COR-L47 (cell line): ENCODE measurements around the gene GDF11.

Source experiments
- DNase-seq: peaks from one replicate; lab custom pipeline; 2025; lab: John Stamatoyannopoulos, UW

The GDF11 gene

GRCh38 chr12:55742719-55743405 is at the start of gene GDF11:
GDF11 (plus strand) TSS chr12:55743122; CDS start chr12:55743317, 195 bp downstream.
- DNase-seq: peak; percentile 79

GRCh38 chr12:55693323-55694187 is 49.4 kb upstream of the GDF11 start:
- no peak for DNase-seq

GRCh38 chr12:55694188-55694515 is 48.8 kb upstream of the GDF11 start:
- no peak for DNase-seq

GRCh38 chr12:55694651-55695050 is 48.3 kb upstream of the GDF11 start:
- DNase-seq: no peak

- no peak for DNase-seq
These were observed 47.6 kb upstream of the GDF11 start for GRCh38 chr12:55695349-55695748.

- no peak for DNase-seq
These were observed 46.8 kb upstream of the GDF11 start for GRCh38 chr12:55696141-55696540.

DNA sequence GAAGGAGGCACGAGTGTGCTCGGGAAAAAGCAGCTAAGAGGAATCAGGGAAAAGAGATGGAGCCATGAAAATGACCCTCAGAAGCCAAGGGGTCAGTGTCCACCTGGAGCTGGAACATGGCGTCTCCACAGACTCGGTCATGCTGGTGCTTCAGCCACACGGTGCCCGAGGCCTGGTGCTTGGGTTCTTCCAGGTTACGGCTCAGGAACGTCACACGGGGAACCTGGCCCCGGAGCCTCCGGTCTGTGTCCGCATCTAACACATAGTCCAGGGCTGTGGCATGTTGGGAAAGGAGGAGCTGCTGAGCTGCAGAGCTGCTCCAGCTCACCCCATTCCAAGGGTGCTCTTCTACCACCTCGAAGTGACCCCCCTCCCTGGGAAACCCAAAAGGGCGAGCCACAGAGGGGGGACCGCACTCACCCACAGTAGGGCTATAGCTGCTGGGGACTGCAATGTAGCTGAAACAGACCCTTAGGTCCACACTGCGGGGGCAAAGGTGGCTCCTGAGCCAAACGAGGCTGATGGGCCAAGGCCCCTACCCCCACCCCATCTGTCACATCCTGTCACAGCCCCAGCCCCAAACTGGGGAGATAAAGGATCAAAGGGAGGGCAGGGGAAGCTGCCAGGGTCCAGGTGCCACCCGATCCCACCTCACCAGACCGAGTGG is 46.0 kb upstream of the GDF11 start:
- no peak for DNase-seq

- DNase-seq: no peak
These were observed 45.2 kb upstream of the GDF11 start for GRCh38 chr12:55697686-55698085.

DNA sequence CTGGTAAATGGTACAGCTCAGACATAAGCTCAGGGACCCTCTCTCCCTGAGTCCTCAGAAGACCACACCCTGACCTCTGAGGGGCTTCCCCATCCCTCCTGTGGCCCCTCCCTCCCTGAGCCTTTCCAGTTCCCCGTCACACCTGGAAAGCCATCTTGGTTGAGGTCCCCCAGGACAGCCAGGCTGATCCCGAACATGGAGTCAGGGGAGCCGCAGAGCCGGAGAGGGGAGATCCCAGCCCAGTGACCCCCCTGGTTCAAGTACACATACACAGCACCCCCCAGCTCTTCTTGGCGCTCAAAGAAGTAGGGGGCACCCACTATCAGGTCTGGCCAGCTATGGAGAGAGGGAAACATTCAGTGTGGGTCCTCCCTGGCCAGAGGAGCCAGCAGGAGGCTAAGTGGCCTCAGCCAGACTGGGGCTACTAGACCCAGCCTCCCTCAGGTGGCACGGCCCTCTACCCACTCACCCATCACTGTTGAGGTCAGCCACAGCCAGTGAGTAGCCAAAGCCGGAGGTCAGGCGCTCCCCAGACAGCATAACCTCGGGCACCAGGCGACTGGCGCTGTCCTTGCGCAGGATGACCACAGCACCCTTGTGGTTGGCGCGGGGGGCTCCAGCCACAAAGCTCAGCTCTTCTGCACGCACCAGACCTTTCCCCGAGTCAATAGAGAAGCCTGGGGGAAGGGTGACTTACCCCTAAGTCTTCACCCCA is 44.5 kb upstream of the GDF11 start:
- DNase-seq: no peak

GRCh38 chr12:55698965-55699364 is 44.0 kb upstream of the GDF11 start:
- no peak for DNase-seq

GRCh38 chr12:55699471-55700055 is 43.4 kb upstream of the GDF11 start:
- DNase-seq: no peak

DNA sequence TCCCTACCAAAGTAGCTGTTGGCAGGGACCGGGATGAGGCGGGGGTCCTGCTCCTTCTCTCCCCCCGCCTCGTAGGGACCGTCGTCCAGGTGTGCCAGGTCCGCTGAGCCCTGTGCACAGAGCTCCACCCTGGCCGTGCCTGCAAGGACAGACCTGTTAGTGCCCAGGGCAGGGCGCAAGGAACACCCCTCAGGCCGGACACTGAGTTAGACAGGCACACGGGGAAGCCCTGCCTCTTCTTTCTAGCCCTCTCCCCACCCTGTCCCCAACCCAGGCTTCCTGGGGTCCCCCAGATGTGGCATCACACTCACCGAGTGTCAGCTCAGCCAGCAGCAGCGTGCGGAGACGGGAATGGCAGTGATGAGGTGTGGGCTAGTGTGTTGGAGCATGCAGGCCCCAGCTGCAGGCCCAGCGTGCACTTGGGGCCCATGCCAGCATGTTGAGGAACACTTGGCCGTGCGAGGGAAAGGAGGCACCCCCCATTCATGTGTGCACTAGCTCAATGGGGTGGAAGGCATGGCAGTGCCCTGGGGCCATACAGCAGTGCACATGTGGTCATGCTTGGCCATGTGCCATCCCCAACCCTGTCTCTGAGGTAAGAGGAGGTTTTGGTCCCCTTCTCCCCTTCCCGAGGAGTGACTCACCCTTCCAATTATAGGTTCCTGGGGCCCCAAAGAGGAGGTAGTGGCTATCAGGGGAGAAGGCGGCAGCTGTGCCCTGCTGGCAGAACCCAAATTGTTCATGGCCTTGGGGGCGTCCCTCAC is 42.5 kb upstream of the GDF11 start:
- no peak for DNase-seq

DNA sequence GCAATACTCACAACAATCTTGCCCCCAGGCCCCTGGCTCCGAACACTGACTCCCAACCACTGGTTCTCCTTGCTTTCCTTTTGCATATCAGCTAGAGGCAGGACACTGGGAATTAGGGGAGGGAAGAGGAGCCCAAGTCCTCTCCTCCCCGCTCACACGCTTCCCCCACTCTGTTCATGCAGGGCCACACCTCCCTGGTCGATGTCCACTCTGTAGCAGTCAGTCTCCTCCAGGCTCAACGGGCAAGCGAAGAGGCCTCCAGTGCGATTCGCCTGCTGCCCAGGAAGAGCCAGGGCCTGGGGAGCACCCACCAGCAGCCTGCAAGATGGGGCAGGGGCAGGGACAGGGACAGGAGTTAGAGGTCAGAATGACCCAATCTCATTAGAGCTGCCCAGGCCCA is 40.1 kb upstream of the GDF11 start:
- no peak for DNase-seq

- no peak for DNase-seq
These were observed 39.6 kb upstream of the GDF11 start for GRCh38 chr12:55703288-55703687.

DNA sequence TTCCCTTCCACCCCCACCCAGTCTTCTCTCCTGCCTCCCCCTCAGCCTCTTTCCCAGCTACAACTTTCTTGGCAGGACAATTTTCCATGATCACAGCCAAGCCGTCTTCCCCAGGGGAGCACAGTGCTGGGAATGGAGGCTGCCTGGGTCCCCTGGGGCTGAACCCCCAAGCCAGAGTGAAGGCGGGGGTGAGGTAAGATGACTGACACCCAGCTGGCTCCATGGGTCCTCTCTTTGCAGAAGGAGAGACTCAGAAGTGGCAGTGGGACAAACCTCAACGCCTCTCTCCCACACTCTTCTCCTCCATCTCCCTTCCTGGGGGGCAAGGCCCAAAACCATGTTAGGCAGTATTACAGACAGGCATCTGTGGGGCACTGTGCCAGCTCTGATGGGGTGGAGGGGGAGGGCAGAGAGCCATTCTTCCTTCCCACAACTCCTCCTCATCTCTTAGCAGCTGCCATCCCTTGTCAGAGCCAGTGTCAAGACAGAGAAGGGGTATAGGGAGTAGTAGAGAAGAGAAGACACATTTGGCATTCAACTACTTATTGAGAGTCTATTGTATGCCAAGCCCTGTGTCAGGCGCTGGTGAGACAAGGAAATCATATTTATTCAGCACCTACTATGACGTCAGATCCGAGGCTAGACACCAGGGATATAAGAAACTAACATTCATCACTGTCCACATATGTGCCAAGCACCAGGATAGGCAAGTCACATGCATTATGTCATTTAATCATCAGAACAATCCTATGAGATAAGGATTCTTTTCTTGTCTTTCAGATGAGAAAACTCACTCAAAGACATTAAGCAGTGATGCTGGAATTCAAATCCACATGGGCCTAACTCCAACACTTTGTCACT is 38.8 kb upstream of the GDF11 start:
- DNase-seq: no peak

DNA sequence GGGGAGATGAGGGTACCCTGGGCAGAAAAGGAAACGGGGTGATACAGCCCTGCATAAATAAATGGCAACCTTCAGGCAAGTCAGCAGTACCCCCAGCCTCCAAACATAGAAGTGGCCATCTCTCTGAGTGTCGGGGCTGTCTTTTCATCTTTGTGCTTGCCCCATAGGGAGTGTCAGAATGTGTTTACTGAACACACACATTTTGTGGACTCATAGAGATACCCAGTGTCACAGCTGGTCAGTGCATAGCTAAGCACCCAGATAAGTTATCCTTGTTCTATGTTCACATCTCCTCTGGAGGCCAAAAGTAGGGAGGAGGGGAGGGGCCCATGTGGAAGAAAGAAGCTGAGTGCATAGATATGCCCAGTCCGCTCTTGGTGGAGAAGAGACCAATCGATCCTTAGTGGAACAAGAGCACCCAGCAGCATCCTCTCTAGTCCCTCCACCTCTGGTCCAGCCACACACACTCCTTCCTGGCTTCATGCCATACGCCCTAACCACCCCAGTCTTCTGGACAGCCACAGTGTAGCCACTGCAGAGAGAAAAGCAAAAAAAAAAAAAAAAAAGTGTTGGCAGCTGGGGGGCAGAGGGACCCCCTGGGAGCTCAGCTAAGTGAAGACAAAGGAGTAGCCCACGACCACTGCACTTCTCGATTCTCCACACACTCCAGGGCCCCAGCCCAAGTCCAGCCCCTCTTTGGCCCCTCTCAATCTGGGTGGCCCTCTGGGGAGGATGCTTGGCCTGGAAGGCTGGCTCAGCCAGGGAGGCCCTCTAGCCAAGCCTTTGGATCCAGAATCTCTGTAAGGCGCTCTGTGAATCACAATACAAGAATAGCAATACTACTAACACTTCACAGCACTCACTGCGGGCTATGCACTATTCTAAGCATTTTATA is 37.9 kb upstream of the GDF11 start:
- no peak for DNase-seq

- no peak for DNase-seq
These were observed 37.0 kb upstream of the GDF11 start for GRCh38 chr12:55705782-55706402.

DNA sequence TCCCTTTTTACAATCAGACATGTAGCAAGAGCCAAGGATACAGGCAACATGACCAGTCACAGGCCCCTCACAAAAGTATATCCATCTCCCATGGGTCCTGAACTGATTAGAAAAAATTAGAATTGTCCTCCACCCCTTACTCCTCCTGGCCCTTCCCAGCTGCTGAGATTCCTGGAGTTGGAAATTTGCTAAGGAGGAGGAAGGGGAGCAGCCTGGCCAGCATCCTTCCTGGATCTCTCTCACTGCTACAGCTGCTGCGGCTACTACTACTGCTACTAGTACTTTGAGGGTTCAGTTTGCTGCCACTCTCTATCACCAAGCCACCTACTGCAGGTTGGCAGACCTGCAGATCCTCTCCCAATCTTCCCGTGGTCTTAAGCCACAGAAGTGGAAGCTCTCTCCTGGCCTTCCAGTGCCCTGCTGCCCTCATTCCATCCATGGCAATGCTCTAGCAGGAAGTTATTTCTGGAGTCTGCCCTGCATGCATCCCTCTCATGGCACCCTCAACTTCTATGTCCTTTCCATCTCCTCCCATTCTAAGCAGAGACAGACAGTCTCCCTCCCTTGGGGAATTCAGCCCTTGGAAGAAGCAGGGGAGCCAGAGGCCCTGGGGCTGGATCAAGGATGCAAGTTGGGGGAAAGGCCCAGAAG is 36.2 kb upstream of the GDF11 start:
- DNase-seq: no peak
